C4-2B (cell line): ENCODE measurements around the gene ATF2.

Source experiments
- H3K27ac ChIP-seq: fragments of 450-650 bp; 2 replicates; pipeline ENCODE4 v1.5.1; 2017
- ZFX ChIP-seq: fragments of 450-650 bp; IDR thresholded peaks from 2 replicates; pipeline ENCODE4 v1.6.1; 2017
- TF ChIP-seq, protein P1 (sequence below): fragments of 450-650 bp; conservative IDR thresholded peaks from 2 replicates; pipeline ENCODE4 v1.5.1; 2017; ENCODE audit warnings: mild to moderate bottlenecking

ATF2 gene

GRCh38 chr2:175039031-175039430, 129.0 kb downstream of the ATF2 start:
- H3K27ac ChIP-seq: no peak overlapping the region
- TF ChIP-seq, protein P1, sequence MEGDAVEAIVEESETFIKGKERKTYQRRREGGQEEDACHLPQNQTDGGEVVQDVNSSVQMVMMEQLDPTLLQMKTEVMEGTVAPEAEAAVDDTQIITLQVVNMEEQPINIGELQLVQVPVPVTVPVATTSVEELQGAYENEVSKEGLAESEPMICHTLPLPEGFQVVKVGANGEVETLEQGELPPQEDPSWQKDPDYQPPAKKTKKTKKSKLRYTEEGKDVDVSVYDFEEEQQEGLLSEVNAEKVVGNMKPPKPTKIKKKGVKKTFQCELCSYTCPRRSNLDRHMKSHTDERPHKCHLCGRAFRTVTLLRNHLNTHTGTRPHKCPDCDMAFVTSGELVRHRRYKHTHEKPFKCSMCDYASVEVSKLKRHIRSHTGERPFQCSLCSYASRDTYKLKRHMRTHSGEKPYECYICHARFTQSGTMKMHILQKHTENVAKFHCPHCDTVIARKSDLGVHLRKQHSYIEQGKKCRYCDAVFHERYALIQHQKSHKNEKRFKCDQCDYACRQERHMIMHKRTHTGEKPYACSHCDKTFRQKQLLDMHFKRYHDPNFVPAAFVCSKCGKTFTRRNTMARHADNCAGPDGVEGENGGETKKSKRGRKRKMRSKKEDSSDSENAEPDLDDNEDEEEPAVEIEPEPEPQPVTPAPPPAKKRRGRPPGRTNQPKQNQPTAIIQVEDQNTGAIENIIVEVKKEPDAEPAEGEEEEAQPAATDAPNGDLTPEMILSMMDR: no peak
- no peak for TF ChIP-seq ZFX

- no peak overlapping the region for H3K27ac ChIP-seq
Observed at GRCh38 chr2:175037941-175038340, 130.1 kb downstream of the ATF2 start.

GRCh38 chr2:175036582-175037018, 131.4 kb downstream of the ATF2 start:
- H3K27ac ChIP-seq: no peak overlapping the region
- TF ChIP-seq, protein P1: peak; percentile 66
- TF ChIP-seq ZFX: no peak

More at GRCh38 chr2:175037941-175038340, 130.1 kb downstream of the ATF2 start:
- no peak for TF ChIP-seq ZFX
- TF ChIP-seq, protein P1: no peak

- no peak overlapping the region for H3K27ac ChIP-seq
- TF ChIP-seq, protein P1: no peak
- TF ChIP-seq ZFX: no peak
Observed at GRCh38 chr2:175035806-175036205, 132.2 kb downstream of the ATF2 start.

DNA sequence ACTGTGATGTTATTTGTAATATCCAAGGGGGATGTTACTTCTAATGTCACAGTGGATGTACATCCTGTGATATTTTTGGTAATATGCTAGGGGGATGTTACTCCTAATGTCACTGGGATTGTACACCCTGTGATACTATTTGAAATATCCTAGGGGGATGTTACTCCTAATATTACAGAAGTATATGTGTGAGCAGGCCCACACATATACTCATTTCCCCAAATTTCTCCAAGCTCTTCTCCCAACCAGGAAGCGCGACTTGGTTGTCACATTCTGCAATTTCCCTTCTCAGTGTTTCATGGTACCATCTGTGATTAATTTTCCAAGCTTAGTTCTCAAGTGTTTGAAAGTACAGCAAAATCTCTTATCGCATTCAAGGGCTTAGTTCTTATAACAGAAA, 133.3 kb downstream of the ATF2 start:
- no peak for TF ChIP-seq ZFX
- TF ChIP-seq, protein P1: no peak
- no peak overlapping the region for H3K27ac ChIP-seq

DNA sequence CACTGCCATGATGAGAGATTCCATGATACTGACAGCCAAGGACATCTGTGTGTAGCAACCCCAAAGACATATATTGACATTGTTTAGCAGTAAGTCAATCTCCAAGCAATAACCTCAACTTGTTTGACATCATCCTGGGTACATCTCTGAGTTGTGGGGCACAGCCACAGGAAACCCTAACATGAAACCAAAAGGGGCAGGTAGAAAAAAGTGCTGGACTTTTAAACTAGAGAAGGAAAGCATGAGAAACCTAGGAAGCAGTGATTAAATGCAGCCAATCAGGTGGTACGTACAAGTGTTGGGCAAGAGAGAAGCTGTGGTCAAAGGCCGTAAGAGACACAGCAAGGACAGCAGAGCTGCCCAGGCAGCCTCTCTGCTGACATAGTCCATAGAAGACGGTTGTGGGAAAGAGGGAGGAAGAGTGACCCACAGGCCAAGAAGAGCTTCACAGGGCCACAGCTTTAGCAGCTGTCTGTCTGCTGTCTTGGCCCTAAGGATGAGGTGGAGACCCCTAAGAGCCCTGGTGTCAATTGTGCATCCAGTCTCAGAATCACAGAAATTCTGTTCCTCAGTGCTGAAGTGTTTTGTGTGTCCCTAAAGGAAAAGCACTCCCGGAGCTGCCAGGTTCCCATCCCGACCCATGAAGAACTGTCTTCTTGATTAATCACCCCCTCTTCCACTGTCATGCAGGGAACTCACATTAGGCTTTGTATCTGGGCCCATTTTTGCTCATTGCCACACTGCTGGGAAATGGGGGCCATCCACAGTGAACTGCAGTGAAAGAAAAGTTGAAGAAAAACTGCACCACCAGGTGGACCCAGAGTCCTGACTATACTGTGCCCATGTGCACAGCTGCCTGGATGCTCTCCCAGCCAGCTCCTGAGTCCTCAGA, 137.4 kb downstream of the ATF2 start:
- TF ChIP-seq, protein P1: peak; percentile 44
- no peak for TF ChIP-seq ZFX
- H3K27ac ChIP-seq: no peak overlapping the region

GRCh38 chr2:175027755-175028154, 140.2 kb downstream of the ATF2 start:
- no peak overlapping the region for H3K27ac ChIP-seq
- TF ChIP-seq, protein P1: no peak
- no peak for TF ChIP-seq ZFX
